Parathyroid adenoma (tissue), 2 donors: ENCODE measurements around the gene ZNF556.

Experiments
- H2AFZ ChIP-seq: fragments of 300-600 bp; sonication (generic); one replicate; pipeline ENCODE4 v1.7.0; 2017; ENCODE audit warnings: antibody characterized with exemption, mild to moderate bottlenecking
- H3K27ac ChIP-seq: fragments of 300-600 bp; sonication (generic); one replicate; pipeline ENCODE4 v1.7.0; 2017
- H3K27me3 ChIP-seq: fragments of 300-600 bp; sonication (generic); one replicate; pipeline ENCODE4 v1.7.0; 2017; ENCODE audit warnings: low read length; ENCODE audit not compliant: control insufficient read depth, insufficient read depth
- H3K36me3 ChIP-seq: fragments of 300-600 bp; sonication (generic); one replicate; pipeline ENCODE4 v1.7.0; 2017; ENCODE audit warnings: low read length; ENCODE audit not compliant: control insufficient read depth, insufficient read depth
- H3K4me1 ChIP-seq: fragments of 300-600 bp; sonication (generic); one replicate; pipeline ENCODE4 v1.7.0; 2017; ENCODE audit warnings: control low read depth
- H3K4me2 ChIP-seq: fragments of 300-600 bp; sonication (generic); one replicate; pipeline ENCODE4 v1.7.0; 2017; ENCODE audit warnings: low read length
- H3K4me3 ChIP-seq: fragments of 300-600 bp; sonication (generic); one replicate; pipeline ENCODE4 v1.7.0; 2017; ENCODE audit warnings: low read depth, low read length
- H3K79me2 ChIP-seq: fragments of 300-600 bp; sonication (generic); one replicate; pipeline ENCODE4 v1.7.0; 2017; ENCODE audit warnings: control low read depth
- H3K9ac ChIP-seq: fragments of 300-600 bp; sonication (generic); one replicate; pipeline ENCODE4 v1.7.0; 2017; ENCODE audit warnings: mild to moderate bottlenecking
- H3K9me3 ChIP-seq: fragments of 300-600 bp; sonication (generic); one replicate; pipeline ENCODE4 v1.7.0; 2017; ENCODE audit warnings: low read length; ENCODE audit not compliant: control insufficient read depth
- CTCF ChIP-seq: fragments of 300-600 bp; sonication (generic); IDR thresholded peaks from one replicate; pipeline ENCODE4 v1.7.0; 2017; ENCODE audit warnings: antibody characterized with exemption, mild to moderate bottlenecking
- donor health status: primary hyperparathyroidism.

ZNF556 gene

GRCh38 chr19:2852598-2852997 is 14.5 kb upstream of the ZNF556 start:
- no peak overlapping the region for H3K4me2 ChIP-seq
- no peaks in the 10 kb centered on the region for H3K79me2 ChIP-seq
- H2AFZ ChIP-seq, result no peak overlapping the region
- H3K4me1 ChIP-seq, result no peaks in the 10 kb centered on the region
- peaks cover 5% of the 10 kb centered on the region for H3K9me3 ChIP-seq
- H3K9ac ChIP-seq, result no peak overlapping the region
- H3K27ac ChIP-seq, result no peak overlapping the region
- TF ChIP-seq CTCF, result no peak
- H3K4me3 ChIP-seq, result no peak overlapping the region
- H3K36me3 ChIP-seq, result peaks cover 19% of the 10 kb centered on the region
- no peaks in the 10 kb centered on the region for H3K27me3 ChIP-seq

GRCh38 chr19:2853015-2853606 is 14.0 kb upstream of the ZNF556 start:
- peaks cover 19% of the 10 kb centered on the region for H3K36me3 ChIP-seq

GRCh38 chr19:2854849-2855248 is 12.3 kb upstream of the ZNF556 start:
- peaks cover 5% of the 10 kb centered on the region for H3K9me3 ChIP-seq
- TF ChIP-seq CTCF, result no peak
- no peak overlapping the region for H3K4me3 ChIP-seq
- H3K4me1 ChIP-seq, result no peaks in the 10 kb centered on the region
- no peak overlapping the region for H3K4me2 ChIP-seq
- H2AFZ ChIP-seq, result no peak overlapping the region
- peaks cover 19% of the 10 kb centered on the region for H3K36me3 ChIP-seq
- H3K79me2 ChIP-seq, result no peaks in the 10 kb centered on the region
- H3K27ac ChIP-seq, result no peak overlapping the region
- H3K27me3 ChIP-seq, result no peaks in the 10 kb centered on the region
- no peak overlapping the region for H3K9ac ChIP-seq

More at GRCh38 chr19:2853015-2853606, 14.0 kb upstream of the ZNF556 start:
- Histone ChIP-seq H3K4me1 (no peaks in the 10 kb centered on the region), H3K27ac (no peak overlapping the region), H3K27me3 (no peaks in the 10 kb centered on the region), H2AFZ (no peak overlapping the region), H3K79me2 (no peaks in the 10 kb centered on the region), H3K9ac (no peak overlapping the region), H3K9me3 (peaks cover 5% of the 10 kb centered on the region), H3K4me3 (no peak overlapping the region), H3K4me2 (no peak overlapping the region)
- TF ChIP-seq CTCF, result no peak

- Histone ChIP-seq H3K9ac (no peak overlapping the region), H3K27me3 (no peaks in the 10 kb centered on the region), H3K36me3 (peaks cover 15% of the 10 kb centered on the region), H3K9me3 (peaks cover 5% of the 10 kb centered on the region), H3K79me2 (no peaks in the 10 kb centered on the region), H3K4me2 (no peak overlapping the region), H2AFZ (no peak overlapping the region), H3K4me1 (no peaks in the 10 kb centered on the region), H3K27ac (no peak overlapping the region), H3K4me3 (no peak overlapping the region)
- TF ChIP-seq CTCF, result no peak
These were observed 10.6 kb upstream of the ZNF556 start for GRCh38 chr19:2856457-2857050.

- Histone ChIP-seq H3K27me3 (no peaks in the 10 kb centered on the region), H3K79me2 (no peaks in the 10 kb centered on the region), H3K36me3 (no peaks in the 10 kb centered on the region), H3K4me3 (no peak overlapping the region), H3K9ac (no peak overlapping the region), H2AFZ (no peak overlapping the region), H3K4me2 (no peak overlapping the region), H3K27ac (no peak overlapping the region), H3K9me3 (no peaks in the 10 kb centered on the region), H3K4me1 (no peaks in the 10 kb centered on the region)
- TF ChIP-seq CTCF, result no peak
These were observed 8.3 kb upstream of the ZNF556 start for GRCh38 chr19:2858864-2859263.
